Neural cell (in vitro differentiated cells): Measurements from ENCODE around the gene TPBGL. TPM values are rescaled to one million over a fixed set of nuclear protein-coding genes. Genes with fewer than 3 reads are reported as not detected.

ENCODE experiments used
- H2AFZ ChIP-seq: fragments of 200-600, 300-800 bp; sonication (generic), shearing (Covaris generic); 2 replicates; pipeline ENCODE4 v1.6.0; 2014; ENCODE audit warnings: low read depth, mild to moderate bottlenecking, antibody characterized with exemption, low read length, moderate library complexity
- H3F3A ChIP-seq: fragments of 200-600 bp; shearing (Covaris generic); 2 replicates; pipeline ENCODE4 v1.6.1; 2016; ENCODE audit warnings: mild to moderate bottlenecking, moderate library complexity, mixed read lengths, antibody characterized with exemption, low read length; ENCODE audit not compliant: insufficient read depth, poor library complexity, severe bottlenecking
- H3K27ac ChIP-seq: fragments of 200-600, 300-800 bp; sonication (generic), shearing (Covaris generic); 2 replicates; pipeline ENCODE4 v1.5.1; 2014; ENCODE audit warnings: mild to moderate bottlenecking, low read length, moderate library complexity
- H3K27me3 ChIP-seq: fragments of 300-800, 200-600 bp; sonication (generic), shearing (Covaris generic); 2 replicates; pipeline ENCODE4 v1.6.0; 2014; ENCODE audit warnings: mild to moderate bottlenecking, low read depth, low read length, moderate library complexity; ENCODE audit not compliant: insufficient read depth
- H3K36me3 ChIP-seq: fragments of 300-800, 200-600 bp; sonication (generic), shearing (Covaris generic); 2 replicates; pipeline ENCODE4 v1.5.1; 2014; ENCODE audit warnings: mild to moderate bottlenecking, antibody characterized with exemption, low read length, moderate library complexity; ENCODE audit not compliant: insufficient read depth
- H3K4me2 ChIP-seq: fragments of 300-800, 200-600 bp; sonication (generic), shearing (Covaris generic); 2 replicates; pipeline ENCODE4 v1.6.0; 2014; ENCODE audit warnings: mild to moderate bottlenecking, low read length
- H3K4me3 ChIP-seq: fragments of 300-800, 200-600 bp; sonication (generic), shearing (Covaris generic); 2 replicates; pipeline ENCODE4 v1.5.1; 2014; ENCODE audit warnings: mild to moderate bottlenecking, low read length, moderate library complexity
- H3K79me2 ChIP-seq: fragments of 200-600 bp; shearing (Covaris generic); replicated peaks from 2 replicates; pipeline ENCODE4 v1.6.0; 2014; ENCODE audit warnings: mild to moderate bottlenecking, low read length, moderate library complexity; ENCODE audit not compliant: insufficient read depth
- H3K9ac ChIP-seq: fragments of 300-800, 200-600 bp; sonication (generic), shearing (Covaris generic); 2 replicates; pipeline ENCODE4 v1.6.1; 2016; ENCODE audit warnings: mild to moderate bottlenecking, low read length, mixed read lengths
- H3K9me2 ChIP-seq: fragments of 200-600 bp; shearing (Covaris generic); 2 replicates; pipeline ENCODE4 v1.6.1; 2016; ENCODE audit warnings: mild to moderate bottlenecking, low read length, mixed read lengths; ENCODE audit not compliant: insufficient read depth
- H3K9me3 ChIP-seq: fragments of 200-600, 300-800 bp; sonication (generic), shearing (Covaris generic); 2 replicates; pipeline ENCODE4 v1.6.1; 2016; ENCODE audit warnings: mild to moderate bottlenecking, mixed run types, low read length, moderate library complexity, mixed read lengths
- H4K20me1 ChIP-seq: fragments of 200-600 bp; shearing (Covaris generic); 2 replicates; pipeline ENCODE4 v1.6.1; 2016; ENCODE audit warnings: mild to moderate bottlenecking, mixed run types; ENCODE audit not compliant: insufficient read depth
- EP300 ChIP-seq: fragments of 450-650 bp; conservative IDR thresholded peaks from 2 replicates; pipeline ENCODE4 v1.6.1; 2014; ENCODE audit warnings: antibody characterized with exemption, mild to moderate bottlenecking, moderate library complexity; ENCODE audit not compliant: poor library complexity, severe bottlenecking
- EZH2 ChIP-seq: fragments of 200-600, 300-800 bp; shearing (Covaris generic), sonication (generic); IDR thresholded peaks from 2 replicates; pipeline ENCODE4 v1.6.1; 2014; ENCODE audit warnings: antibody characterized with exemption, low read length, borderline replicate concordance, mild to moderate bottlenecking; ENCODE audit not compliant: insufficient read depth, poor library complexity, severe bottlenecking
- MXI1 ChIP-seq: fragments of 450-650 bp; conservative IDR thresholded peaks from 2 replicates; pipeline ENCODE4 v1.6.1; 2014; ENCODE audit warnings: antibody characterized with exemption, mild to moderate bottlenecking; ENCODE audit not compliant: poor library complexity, severe bottlenecking
- POLR2AphosphoS5 ChIP-seq: IDR thresholded peaks from 2 replicates; pipeline ENCODE4 v1.6.1; 2012
- RAD21 ChIP-seq: fragments of 450-650 bp; conservative IDR thresholded peaks from 2 replicates; pipeline ENCODE4 v1.6.1; 2014; ENCODE audit warnings: antibody characterized with exemption, mild to moderate bottlenecking, moderate library complexity
- SMC3 ChIP-seq: fragments of 450-650 bp; conservative IDR thresholded peaks from 2 replicates; pipeline ENCODE4 v1.6.1; 2014; ENCODE audit warnings: antibody characterized with exemption, mild to moderate bottlenecking, moderate library complexity; ENCODE audit not compliant: poor library complexity
- TAF1 ChIP-seq: IDR thresholded peaks from 2 replicates; pipeline ENCODE4 v1.6.1; 2012; ENCODE audit warnings: low read depth
- polyA plus RNA-seq: library from polyadenylated mRNA; depleted of rRNA; stranded (reverse); fragments of >200 nt; gene quantifications from 2 replicates; pipeline ENCODE4 v1.2.3, GENCODE V29; 2014
- TF ChIP-seq, protein P1 (sequence below): fragments of 450-650 bp; IDR thresholded peaks from 2 replicates; pipeline ENCODE4 v1.5.1; 2014; ENCODE audit warnings: antibody characterized with exemption, mild to moderate bottlenecking, moderate library complexity; ENCODE audit not compliant: poor library complexity, severe bottlenecking
- TF ChIP-seq, protein P2 (sequence below): IDR thresholded peaks from 2 replicates; pipeline ENCODE4 v1.6.1; 2012; ENCODE audit warnings: borderline replicate concordance

TPBGL gene
- polyA plus RNA-seq, 1 donor from 2014 or later: not detected

DNA sequence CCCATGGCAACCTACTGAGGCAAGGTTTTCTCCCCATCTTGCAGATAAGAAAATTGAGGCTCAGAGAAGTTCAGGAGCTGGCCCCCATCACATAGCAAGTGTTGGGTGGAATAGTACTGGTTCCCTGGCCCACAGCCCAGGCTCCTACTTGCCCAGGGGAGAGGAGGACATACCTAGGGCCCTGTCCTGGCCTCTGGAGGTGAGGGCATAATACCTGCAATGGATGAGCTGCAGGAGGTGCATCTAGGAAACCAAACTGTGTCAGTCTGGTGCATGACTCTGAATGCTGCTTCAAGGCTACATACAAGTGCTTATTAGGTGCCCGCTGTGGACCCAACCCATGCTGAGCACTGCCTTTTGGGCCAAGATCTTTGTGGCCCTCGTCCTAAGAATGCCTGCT is 40.0 kb upstream of the TPBGL start:
- H2AFZ ChIP-seq: no peak overlapping the region
- no peak overlapping the region for H3K4me2 ChIP-seq
- no peaks in the 10 kb centered on the region for H4K20me1 ChIP-seq
- no peaks in the 10 kb centered on the region for H3K36me3 ChIP-seq
- H3K79me2 ChIP-seq: no peaks in the 10 kb centered on the region
- H3K27ac ChIP-seq: no peak overlapping the region
- H3F3A ChIP-seq: no peaks in the 10 kb centered on the region
- H3K4me3 ChIP-seq: no peak overlapping the region
- no peaks in the 10 kb centered on the region for H3K9me2 ChIP-seq
- H3K9ac ChIP-seq: no peak overlapping the region
- no peaks in the 10 kb centered on the region for H3K27me3 ChIP-seq
- no peaks in the 10 kb centered on the region for H3K9me3 ChIP-seq
- TF ChIP-seq SMC3: no peak
- no peak for TF ChIP-seq MXI1
- TF ChIP-seq, protein P1, sequence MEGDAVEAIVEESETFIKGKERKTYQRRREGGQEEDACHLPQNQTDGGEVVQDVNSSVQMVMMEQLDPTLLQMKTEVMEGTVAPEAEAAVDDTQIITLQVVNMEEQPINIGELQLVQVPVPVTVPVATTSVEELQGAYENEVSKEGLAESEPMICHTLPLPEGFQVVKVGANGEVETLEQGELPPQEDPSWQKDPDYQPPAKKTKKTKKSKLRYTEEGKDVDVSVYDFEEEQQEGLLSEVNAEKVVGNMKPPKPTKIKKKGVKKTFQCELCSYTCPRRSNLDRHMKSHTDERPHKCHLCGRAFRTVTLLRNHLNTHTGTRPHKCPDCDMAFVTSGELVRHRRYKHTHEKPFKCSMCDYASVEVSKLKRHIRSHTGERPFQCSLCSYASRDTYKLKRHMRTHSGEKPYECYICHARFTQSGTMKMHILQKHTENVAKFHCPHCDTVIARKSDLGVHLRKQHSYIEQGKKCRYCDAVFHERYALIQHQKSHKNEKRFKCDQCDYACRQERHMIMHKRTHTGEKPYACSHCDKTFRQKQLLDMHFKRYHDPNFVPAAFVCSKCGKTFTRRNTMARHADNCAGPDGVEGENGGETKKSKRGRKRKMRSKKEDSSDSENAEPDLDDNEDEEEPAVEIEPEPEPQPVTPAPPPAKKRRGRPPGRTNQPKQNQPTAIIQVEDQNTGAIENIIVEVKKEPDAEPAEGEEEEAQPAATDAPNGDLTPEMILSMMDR: no peak
- TF ChIP-seq POLR2AphosphoS5: no peak
- TF ChIP-seq EZH2: no peak
- no peak for TF ChIP-seq RAD21
- TF ChIP-seq, protein P2, sequence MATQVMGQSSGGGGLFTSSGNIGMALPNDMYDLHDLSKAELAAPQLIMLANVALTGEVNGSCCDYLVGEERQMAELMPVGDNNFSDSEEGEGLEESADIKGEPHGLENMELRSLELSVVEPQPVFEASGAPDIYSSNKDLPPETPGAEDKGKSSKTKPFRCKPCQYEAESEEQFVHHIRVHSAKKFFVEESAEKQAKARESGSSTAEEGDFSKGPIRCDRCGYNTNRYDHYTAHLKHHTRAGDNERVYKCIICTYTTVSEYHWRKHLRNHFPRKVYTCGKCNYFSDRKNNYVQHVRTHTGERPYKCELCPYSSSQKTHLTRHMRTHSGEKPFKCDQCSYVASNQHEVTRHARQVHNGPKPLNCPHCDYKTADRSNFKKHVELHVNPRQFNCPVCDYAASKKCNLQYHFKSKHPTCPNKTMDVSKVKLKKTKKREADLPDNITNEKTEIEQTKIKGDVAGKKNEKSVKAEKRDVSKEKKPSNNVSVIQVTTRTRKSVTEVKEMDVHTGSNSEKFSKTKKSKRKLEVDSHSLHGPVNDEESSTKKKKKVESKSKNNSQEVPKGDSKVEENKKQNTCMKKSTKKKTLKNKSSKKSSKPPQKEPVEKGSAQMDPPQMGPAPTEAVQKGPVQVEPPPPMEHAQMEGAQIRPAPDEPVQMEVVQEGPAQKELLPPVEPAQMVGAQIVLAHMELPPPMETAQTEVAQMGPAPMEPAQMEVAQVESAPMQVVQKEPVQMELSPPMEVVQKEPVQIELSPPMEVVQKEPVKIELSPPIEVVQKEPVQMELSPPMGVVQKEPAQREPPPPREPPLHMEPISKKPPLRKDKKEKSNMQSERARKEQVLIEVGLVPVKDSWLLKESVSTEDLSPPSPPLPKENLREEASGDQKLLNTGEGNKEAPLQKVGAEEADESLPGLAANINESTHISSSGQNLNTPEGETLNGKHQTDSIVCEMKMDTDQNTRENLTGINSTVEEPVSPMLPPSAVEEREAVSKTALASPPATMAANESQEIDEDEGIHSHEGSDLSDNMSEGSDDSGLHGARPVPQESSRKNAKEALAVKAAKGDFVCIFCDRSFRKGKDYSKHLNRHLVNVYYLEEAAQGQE: no peak
- no peak for TF ChIP-seq EP300
- no peak for TF ChIP-seq TAF1

DNA sequence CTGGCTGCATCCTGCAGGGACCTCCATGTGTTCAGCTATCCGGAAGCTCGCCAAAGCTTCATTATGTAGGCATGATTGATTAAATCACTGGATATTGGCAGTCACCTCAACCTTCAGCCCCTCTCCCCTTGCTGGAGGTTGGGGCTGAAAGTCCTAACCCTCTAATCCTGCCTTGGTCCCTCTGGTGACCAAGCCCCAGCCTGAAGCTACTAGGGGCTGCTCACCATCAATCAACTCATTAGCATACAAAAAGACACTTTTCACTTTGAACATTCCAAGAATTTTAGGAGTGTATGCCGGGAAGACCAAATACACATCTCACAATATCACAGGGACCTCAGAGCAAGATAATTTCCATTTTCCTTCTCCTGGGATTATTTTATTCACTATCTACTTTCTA is 38.8 kb upstream of the TPBGL start:
- no peak for TF ChIP-seq EP300
- TF ChIP-seq SMC3: no peak
- no peak for TF ChIP-seq EZH2
- TF ChIP-seq POLR2AphosphoS5: no peak
- TF ChIP-seq, protein P2: no peak
- TF ChIP-seq, protein P1: no peak
- TF ChIP-seq MXI1: no peak
- TF ChIP-seq RAD21: no peak
- no peak for TF ChIP-seq TAF1
- Histone ChIP-seq H3F3A (no peaks in the 10 kb centered on the region), H3K9ac (no peak overlapping the region), H3K4me3 (no peak overlapping the region), H3K36me3 (no peaks in the 10 kb centered on the region), H3K9me3 (no peaks in the 10 kb centered on the region), H3K27ac (no peak overlapping the region), H4K20me1 (no peaks in the 10 kb centered on the region), H2AFZ (no peak overlapping the region), H3K79me2 (no peaks in the 10 kb centered on the region), H3K27me3 (no peaks in the 10 kb centered on the region), H3K9me2 (no peaks in the 10 kb centered on the region), H3K4me2 (no peak overlapping the region)
